SK-N-MC (cell line): ENCODE data around the gene EIF4B.

Experiments used
- DNase-seq: peaks from one replicate; pipeline ENCODE4 v3.0.0-alpha.2; 2011; ENCODE audit warnings: low read depth, low spot score
- H3K27ac ChIP-seq: fragments of 200-600 bp; sonication (generic); 2 replicates; pipeline ENCODE4 v1.5.1; 2016; ENCODE audit warnings: mixed run types
- H3K36me3 ChIP-seq: fragments of 200-600 bp; sonication (generic); 2 replicates; pipeline ENCODE4 v1.6.1; 2017; ENCODE audit warnings: antibody characterized with exemption, low read length, mixed read lengths; ENCODE audit not compliant: insufficient read depth
- H3K4me3 ChIP-seq: fragments of 200-600 bp; sonication (generic); 2 replicates; pipeline ENCODE4 v1.5.1; 2016
- H3K9ac ChIP-seq: fragments of 200-600 bp; sonication (generic); 2 replicates; pipeline ENCODE4 v1.8.0; 2017; ENCODE audit warnings: mixed run types, mixed read lengths; ENCODE audit not compliant: insufficient read length
- H3K9me3 ChIP-seq: fragments of 200-600 bp; sonication (generic); 2 replicates; pipeline ENCODE4 v1.6.1; 2017; ENCODE audit warnings: low read depth, mild to moderate bottlenecking, antibody characterized with exemption, low read length, moderate library complexity, mixed read lengths
- EZH2 ChIP-seq: fragments of 200-600 bp; sonication (generic); IDR thresholded peaks from one replicate; pipeline ENCODE4 v1.6.1; 2017; ENCODE audit warnings: antibody characterized with exemption
- FOXP2 ChIP-seq: optimal IDR thresholded peaks from 2 replicates; pipeline ENCODE3; 2011; ENCODE audit warnings: mild to moderate bottlenecking, moderate library complexity; ENCODE audit not compliant: insufficient read depth; ENCODE audit errors: extremely low read length, control extremely low read depth
- POLR2AphosphoS5 ChIP-seq: IDR thresholded peaks from 2 replicates; pipeline ENCODE4 v1.6.1; 2012; ENCODE audit warnings: mild to moderate bottlenecking, low read depth, low read length, borderline replicate concordance

The EIF4B gene

DNA sequence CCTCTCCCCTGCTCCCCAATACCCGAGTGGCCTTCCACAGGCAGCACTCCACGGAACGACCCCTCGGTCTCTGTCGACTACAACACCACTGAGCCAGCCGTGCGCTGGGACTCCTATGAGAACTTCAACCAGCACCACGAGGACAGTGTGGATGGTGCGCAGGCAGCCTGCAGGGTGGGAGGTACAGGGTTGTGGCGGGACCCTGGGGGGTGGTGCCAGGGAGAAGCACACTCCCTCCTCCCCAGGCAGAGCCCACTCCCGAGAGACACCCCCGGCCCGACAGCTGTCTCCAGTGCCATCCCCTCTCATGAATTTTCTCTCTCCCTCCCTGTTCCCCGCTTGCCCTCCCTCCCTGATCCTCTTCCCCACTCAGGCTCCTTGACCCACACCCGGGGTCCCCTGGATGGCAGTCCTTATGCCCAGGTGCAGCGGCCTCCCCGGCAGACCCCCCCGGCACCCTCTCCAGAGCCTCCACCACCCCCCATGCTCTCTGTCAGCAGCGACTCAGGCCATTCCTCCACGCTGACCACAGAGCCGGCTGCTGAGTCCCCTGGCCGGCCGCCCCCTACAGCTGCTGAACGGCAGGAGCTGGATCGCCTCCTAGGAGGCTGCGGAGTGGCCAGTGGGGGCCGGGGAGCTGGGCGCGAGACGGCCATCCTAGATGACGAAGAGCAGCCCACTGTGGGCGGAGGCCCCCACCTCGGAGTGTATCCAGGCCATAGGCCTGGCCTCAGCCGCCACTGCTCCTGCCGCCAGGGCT lies 52.6 kb downstream of the EIF4B start:
- Histone ChIP-seq H3K9me3 (no peaks in the 10 kb centered on the region), H3K9ac (no peak overlapping the region), H3K27ac (no peak overlapping the region), H3K4me3 (no peak overlapping the region), H3K36me3 (no peaks in the 10 kb centered on the region)
- TF ChIP-seq FOXP2 (no peak), POLR2AphosphoS5 (no peak), EZH2 (no peak)
- no peak for DNase-seq

GRCh38 chr12:53059434-53060063 lies 53.3 kb downstream of the EIF4B start:
- Histone ChIP-seq H3K9me3 (no peaks in the 10 kb centered on the region), H3K4me3 (no peak overlapping the region), H3K27ac (no peak overlapping the region), H3K9ac (no peak overlapping the region), H3K36me3 (no peaks in the 10 kb centered on the region)
- no peak for DNase-seq
- TF ChIP-seq FOXP2 (no peak), POLR2AphosphoS5 (no peak), EZH2 (no peak)

DNA sequence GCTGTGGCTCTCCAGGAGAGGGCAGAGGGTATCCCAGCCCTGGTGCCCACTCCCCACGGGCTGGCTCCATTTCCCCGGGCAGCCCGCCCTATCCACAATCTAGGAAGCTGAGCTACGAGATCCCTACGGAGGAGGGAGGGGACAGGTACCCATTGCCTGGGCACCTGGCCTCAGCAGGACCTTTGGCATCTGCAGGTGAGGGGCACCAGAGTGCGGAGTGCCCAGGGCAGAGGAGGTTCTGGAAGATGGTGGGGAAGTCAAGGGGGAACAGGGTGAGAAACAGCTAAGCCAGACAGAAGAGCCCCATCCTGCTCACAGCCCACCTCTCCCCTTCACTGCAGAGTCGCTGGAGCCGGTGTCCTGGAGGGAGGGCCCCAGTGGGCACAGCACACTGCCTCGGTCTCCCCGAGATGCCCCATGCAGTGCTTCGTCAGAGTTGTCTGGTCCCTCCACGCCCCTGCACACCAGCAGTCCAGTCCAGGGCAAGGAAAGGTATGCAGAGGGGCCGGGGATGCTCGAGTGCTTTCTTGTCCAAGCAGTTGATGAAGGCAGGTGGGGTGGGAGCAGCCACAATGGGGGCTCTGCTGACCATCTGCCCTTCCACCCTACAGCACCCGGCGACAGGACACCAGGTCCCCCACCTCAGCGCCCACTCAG lies 53.9 kb downstream of the EIF4B start:
- Histone ChIP-seq H3K9me3 (no peaks in the 10 kb centered on the region), H3K36me3 (no peaks in the 10 kb centered on the region), H3K9ac (no peak overlapping the region), H3K4me3 (no peak overlapping the region), H3K27ac (no peak overlapping the region)
- DNase-seq, result no peak
- TF ChIP-seq EZH2 (no peak), POLR2AphosphoS5 (no peak), FOXP2 (no peak)

DNA sequence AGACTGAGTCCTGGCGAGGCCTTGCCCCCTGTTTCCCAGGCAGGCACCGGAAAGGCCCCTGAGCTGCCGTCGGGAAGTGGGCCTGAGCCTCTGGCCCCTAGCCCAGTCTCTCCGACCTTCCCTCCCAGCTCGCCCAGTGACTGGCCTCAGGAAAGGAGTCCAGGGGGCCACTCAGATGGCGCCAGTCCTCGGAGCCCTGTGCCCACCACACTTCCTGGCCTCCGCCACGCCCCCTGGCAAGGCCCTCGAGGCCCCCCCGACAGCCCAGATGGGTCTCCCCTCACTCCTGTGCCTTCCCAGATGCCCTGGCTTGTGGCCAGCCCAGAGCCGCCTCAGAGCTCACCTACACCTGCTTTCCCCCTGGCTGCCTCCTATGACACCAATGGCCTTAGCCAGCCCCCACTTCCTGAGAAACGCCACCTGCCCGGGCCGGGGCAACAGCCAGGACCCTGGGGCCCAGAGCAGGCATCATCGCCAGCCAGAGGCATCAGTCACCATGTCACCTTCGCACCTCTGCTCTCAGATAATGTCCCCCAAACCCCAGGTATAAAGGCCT lies 54.5 kb downstream of the EIF4B start:
- DNase-seq, result no peak
- no peak overlapping the region for H3K4me3 ChIP-seq
- no peaks in the 10 kb centered on the region for H3K9me3 ChIP-seq
- no peak overlapping the region for H3K9ac ChIP-seq
- H3K36me3 ChIP-seq, result no peaks in the 10 kb centered on the region
- no peak for TF ChIP-seq EZH2
- TF ChIP-seq FOXP2, result no peak
- TF ChIP-seq POLR2AphosphoS5, result no peak
- H3K27ac ChIP-seq, result no peak overlapping the region

DNA sequence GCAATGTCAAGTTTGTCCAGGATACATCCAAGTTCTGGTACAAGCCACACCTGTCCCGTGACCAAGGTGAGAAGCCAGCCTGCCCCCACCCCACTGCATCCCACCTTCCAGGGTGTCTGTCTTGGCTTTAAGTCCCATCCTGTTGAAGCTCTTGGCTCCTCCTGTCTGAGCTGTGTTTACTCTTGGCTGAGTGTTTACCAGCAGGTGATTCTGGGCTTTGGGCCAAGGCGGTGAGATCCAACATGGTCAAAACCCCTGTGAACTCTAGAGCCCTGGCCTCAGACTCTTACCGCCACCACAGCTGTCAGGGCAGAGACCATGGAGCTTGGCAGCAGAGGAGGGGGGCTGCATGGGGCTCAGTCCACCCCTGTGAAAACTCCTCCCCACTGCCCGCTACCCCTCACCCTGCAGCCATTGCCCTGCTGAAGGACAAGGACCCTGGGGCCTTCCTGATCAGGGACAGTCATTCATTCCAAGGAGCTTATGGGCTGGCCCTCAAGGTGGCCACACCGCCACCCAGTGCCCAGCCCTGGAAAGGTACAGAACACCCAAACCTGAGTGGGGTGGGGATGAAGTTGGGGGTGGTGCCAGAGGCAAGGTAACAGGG lies 55.3 kb downstream of the EIF4B start:
- Histone ChIP-seq H3K4me3 (no peak overlapping the region), H3K9ac (no peak overlapping the region), H3K36me3 (no peaks in the 10 kb centered on the region), H3K9me3 (no peaks in the 10 kb centered on the region), H3K27ac (no peak overlapping the region)
- TF ChIP-seq FOXP2 (no peak), POLR2AphosphoS5 (no peak)
- no peak for DNase-seq

GRCh38 chr12:53062011-53062961 lies 56.0 kb downstream of the EIF4B start:
- H3K4me3 ChIP-seq, result no peak overlapping the region
- no peak overlapping the region for H3K9ac ChIP-seq
- no peak overlapping the region for H3K27ac ChIP-seq
- H3K36me3 ChIP-seq, result no peaks in the 10 kb centered on the region
- no peak for DNase-seq
- H3K9me3 ChIP-seq, result no peaks in the 10 kb centered on the region
- TF ChIP-seq POLR2AphosphoS5, result peak; percentile 30; the same call in 1 of the 2 replicates
- TF ChIP-seq FOXP2, result no peak

DNA sequence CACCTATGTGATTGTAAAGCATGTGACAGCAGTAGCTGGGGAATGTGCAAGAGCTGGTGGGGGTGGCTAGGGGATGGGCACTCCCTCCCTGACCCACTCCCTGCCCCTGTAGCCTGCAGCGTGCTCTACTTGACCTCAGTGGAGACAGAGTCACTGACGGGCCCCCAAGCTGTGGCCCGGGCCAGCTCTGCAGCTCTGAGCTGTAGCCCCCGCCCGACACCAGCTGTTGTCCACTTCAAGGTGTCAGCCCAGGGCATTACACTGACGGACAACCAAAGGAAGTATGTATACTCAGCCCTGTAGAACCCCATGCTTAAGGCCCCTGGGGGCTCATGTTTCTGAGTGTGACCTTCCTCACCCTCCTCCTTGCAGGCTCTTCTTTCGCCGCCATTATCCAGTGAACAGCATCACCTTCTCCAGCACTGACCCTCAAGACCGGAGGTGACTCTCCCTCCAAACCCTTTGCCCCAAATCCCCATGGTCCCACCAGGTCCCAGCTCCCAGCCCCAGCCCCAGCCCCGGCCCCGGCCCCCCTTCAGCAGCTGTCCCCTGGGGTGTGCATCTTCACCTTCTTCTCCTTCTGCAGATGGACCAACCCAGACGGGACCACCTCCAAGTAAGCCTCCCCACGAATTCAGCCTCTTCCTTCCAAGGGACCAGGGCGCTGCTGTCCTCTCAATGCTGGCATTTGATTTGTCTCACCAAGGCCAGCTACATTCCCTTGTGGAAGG lies 56.9 kb downstream of the EIF4B start:
- Histone ChIP-seq H3K9me3 (no peaks in the 10 kb centered on the region), H3K9ac (no peak overlapping the region), H3K36me3 (no peaks in the 10 kb centered on the region), H3K27ac (no peak overlapping the region), H3K4me3 (no peak overlapping the region)
- DNase-seq, result no peak
- TF ChIP-seq POLR2AphosphoS5 (no peak), FOXP2 (no peak), EZH2 (no peak)
